NCI-H774 (cell line): ENCODE data around the gene THAP2.
"Not testable (repeated sequence)": the region's sequence is repeated elsewhere in the genome, so short reads cannot be mapped to it uniquely, and the experiment has no call there.

Experiments used
- DNase-seq: peaks from one replicate; lab custom pipeline; 2025; lab: John Stamatoyannopoulos, UW

THAP2 gene

GRCh38 chr12:71662849-71663560 lies 1.1 kb upstream of the THAP2 start:
- no peak for DNase-seq

- DNase-seq: no peak
Measured at GRCh38 chr12:71664411-71665089, 449 bp downstream of the THAP2 start.

GRCh38 chr12:71665090-71665463 lies 976 bp downstream of the THAP2 start:
- DNase-seq: no peak

- no peak for DNase-seq
Measured at GRCh38 chr12:71666259-71666658, 2.2 kb downstream of the THAP2 start.

- no peak for DNase-seq
Measured at GRCh38 chr12:71671311-71671710, 7.2 kb downstream of the THAP2 start.

GRCh38 chr12:71671816-71672215 lies 7.7 kb downstream of the THAP2 start:
- DNase-seq: peak; percentile 58

GRCh38 chr12:71682466-71682865 lies 18.4 kb downstream of the THAP2 start:
- DNase-seq: no peak

GRCh38 chr12:71683633-71684032 lies 19.5 kb downstream of the THAP2 start:
- no peak for DNase-seq

GRCh38 chr12:71684081-71684480 lies 20.0 kb downstream of the THAP2 start:
- no peak for DNase-seq

GRCh38 chr12:71685312-71685906 lies 21.3 kb downstream of the THAP2 start:
- DNase-seq: no peak

GRCh38 chr12:71685914-71686657 lies 22.0 kb downstream of the THAP2 start, which contains the start of gene TMEM19:
Gene TMEM19 (plus strand): TSS chr12:71686082. CDS start chr12:71686681, 599 bp downstream.
- peak; percentile 93 for DNase-seq

GRCh38 chr12:71686658-71687025 lies 22.5 kb downstream of the THAP2 start:
- no peak for DNase-seq

GRCh38 chr12:71687172-71687571 lies 23.1 kb downstream of the THAP2 start:
- DNase-seq: not testable (repeated sequence)

GRCh38 chr12:71688961-71689570 lies 25.0 kb downstream of the THAP2 start:
- DNase-seq: no peak

- DNase-seq: no peak
Measured at GRCh38 chr12:71691504-71692129, 27.5 kb downstream of the THAP2 start.

- DNase-seq: no peak
Measured at GRCh38 chr12:71693126-71693525, 29.0 kb downstream of the THAP2 start.

- not testable (repeated sequence) for DNase-seq
Measured at GRCh38 chr12:71693651-71694050, 29.6 kb downstream of the THAP2 start.

GRCh38 chr12:71694099-71694820 lies 30.2 kb downstream of the THAP2 start:
- DNase-seq: no peak

- no peak for DNase-seq
Measured at GRCh38 chr12:71695782-71696181, 31.7 kb downstream of the THAP2 start.

- DNase-seq: not testable (repeated sequence)
Measured at GRCh38 chr12:71702181-71702580, 38.1 kb downstream of the THAP2 start.

- DNase-seq: no peak
Measured at GRCh38 chr12:71702590-71702989, 38.5 kb downstream of the THAP2 start.
